HCT116 (cell line): ENCODE data around the gene MAPRE3.

ENCODE experiments used
- ATF3 ChIP-seq: IDR thresholded peaks from 2 replicates; pipeline ENCODE4 v1.6.1; 2012
- CEBPB ChIP-seq: IDR thresholded peaks from 2 replicates; pipeline ENCODE4 v1.6.1; 2012; ENCODE audit warnings: low read depth
- CTCF ChIP-seq, 3 experiments: fragments of 200-600 bp in 1 of 3; sonication (generic) in 1 of 3; IDR thresholded peaks in 2 of 3; conservative IDR thresholded peaks in 1 of 3; 2 replicates each; pipeline ENCODE4 v1.5.1; 2012 to 2017; ENCODE audit warnings: low read depth in 2 of 3, low read length in 2 of 3, antibody characterized with exemption in 1 of 3, borderline replicate concordance in 1 of 3, control low read depth in 1 of 3, mild to moderate bottlenecking in 1 of 3, mixed read lengths in 1 of 3, mixed run types in 1 of 3, moderate library complexity in 1 of 3; ENCODE audit not compliant: insufficient read depth in 1 of 3
- ELF1 ChIP-seq: IDR thresholded peaks from 2 replicates; pipeline ENCODE4 v1.6.1; 2012; ENCODE audit warnings: low read depth, borderline replicate concordance
- EZH2 ChIP-seq: fragments of 200-600 bp; sonication (generic); IDR thresholded peaks from 2 replicates; pipeline ENCODE4 v1.6.1; 2017; ENCODE audit warnings: antibody characterized with exemption, mixed run types
- EZH2phosphoT487 ChIP-seq: fragments of 200-600 bp; IDR thresholded peaks from 2 replicates; pipeline ENCODE4 v1.6.1; 2018; ENCODE audit warnings: antibody characterized with exemption, borderline replicate concordance
- MAX ChIP-seq: IDR thresholded peaks from 2 replicates; pipeline ENCODE4 v1.6.1; 2012
- POLR2A ChIP-seq: IDR thresholded peaks from 2 replicates; pipeline ENCODE4 v1.7.0; 2011; ENCODE audit warnings: borderline replicate concordance; ENCODE audit not compliant: insufficient read depth, insufficient read length; ENCODE audit errors: extremely low read depth
- POLR2AphosphoS5 ChIP-seq: IDR thresholded peaks from 2 replicates; pipeline ENCODE4 v1.6.1; 2011; ENCODE audit warnings: mild to moderate bottlenecking, low read depth, low read length, moderate library complexity
- REST ChIP-seq: IDR thresholded peaks from 2 replicates; pipeline ENCODE4 v1.6.1; 2012; ENCODE audit warnings: low read depth
- ZBTB33 ChIP-seq: IDR thresholded peaks from 2 replicates; pipeline ENCODE4 v1.6.1; 2011; ENCODE audit warnings: mild to moderate bottlenecking, low read length, moderate library complexity; ENCODE audit not compliant: insufficient replicate concordance; ENCODE audit errors: extremely low read depth
- ZFX ChIP-seq: fragments of 450-650 bp; IDR thresholded peaks from 2 replicates; pipeline ENCODE4 v1.6.1; 2017
- ZNF274 ChIP-seq: fragments of 200-500 bp; sonication (Bioruptor generic); IDR thresholded peaks from 2 replicates; pipeline ENCODE4 v1.6.1; 2014; ENCODE audit warnings: mild to moderate bottlenecking, low read depth, low read length, inconsistent platforms

GRCh38 chr2:26994983-26995382 is 24.5 kb downstream of the MAPRE3 start:
- no peak for TF ChIP-seq CTCF (IDR thresholded peaks at IDR 0.05 in 2 of 3, conservative IDR thresholded peaks at IDR 0.05 in 1 of 3; ENCODE audit: borderline replicate concordance in 1 of 3, insufficient read depth in 1 of 3, low read depth in 2 of 3, low read length in 2 of 3)
- no peak for TF ChIP-seq EZH2
- TF ChIP-seq MAX = no peak
- TF ChIP-seq REST = no peak
- no peak for TF ChIP-seq ELF1
- no peak for TF ChIP-seq ZBTB33
- no peak for TF ChIP-seq POLR2A
- no peak for TF ChIP-seq EZH2phosphoT487
- no peak for TF ChIP-seq ZNF274
- TF ChIP-seq POLR2AphosphoS5 = no peak
- TF ChIP-seq ZFX = no peak
- no peak for TF ChIP-seq ATF3
- no peak for TF ChIP-seq CEBPB
